Liver (tissue), 9 donors: ENCODE measurements around the gene PSMG2. TPM values are rescaled to one million over a fixed set of nuclear protein-coding genes. Genes with fewer than 3 reads are reported as not detected.
A peak's percentile ranks its signal among the peaks of the same experiment; 100 is the strongest.

ENCODE experiments used
- DNase-seq: peaks from one replicate; pipeline ENCODE4 v3.0.0-alpha.2; 2017; ENCODE audit warnings: low spot score
- H3K27ac ChIP-seq, 2 donors: one replicate each; pipeline ENCODE4 v1.7.0; 2013; ENCODE audit warnings: inconsistent platforms in 2 of 2, low read length in 2 of 2, control low read depth in 1 of 2, low read depth in 1 of 2, mild to moderate bottlenecking in 1 of 2
- H3K27me3 ChIP-seq, 4 donors: one replicate each; pipeline versions ENCODE4 v1.6.1 to v1.7.0; 2013; ENCODE audit warnings: low read length in 3 of 4, inconsistent platforms in 1 of 4, mild to moderate bottlenecking in 1 of 4, moderate library complexity in 1 of 4; ENCODE audit not compliant: control insufficient read depth in 4 of 4, insufficient read depth in 4 of 4
- H3K36me3 ChIP-seq, 4 donors: one replicate each; pipeline versions ENCODE4 v1.6.1 to v1.7.0; 2013; ENCODE audit warnings: low read length in 3 of 4, mild to moderate bottlenecking in 3 of 4, low read depth in 1 of 4, moderate library complexity in 1 of 4; ENCODE audit not compliant: control insufficient read depth in 4 of 4, insufficient read depth in 3 of 4
- H3K4me1 ChIP-seq, 4 donors: one replicate each; pipeline versions ENCODE4 v1.6.1 to v1.7.0; 2013; ENCODE audit warnings: low read length in 3 of 4, mild to moderate bottlenecking in 3 of 4, moderate library complexity in 1 of 4; ENCODE audit not compliant: control insufficient read depth in 4 of 4, insufficient read depth in 4 of 4
- H3K4me3 ChIP-seq, 3 donors: one replicate each; pipeline versions ENCODE4 v1.6.1 to v1.7.0; 2013; ENCODE audit warnings: low read length in 3 of 3, control low read depth in 1 of 3, low read depth in 1 of 3, mild to moderate bottlenecking in 1 of 3
- H3K9ac ChIP-seq, 2 donors: one replicate each; pipeline ENCODE4 v1.7.0; 2013; ENCODE audit warnings: low read length in 2 of 2, mild to moderate bottlenecking in 2 of 2, moderate library complexity in 2 of 2, control low read depth in 1 of 2, low read depth in 1 of 2
- H3K9me3 ChIP-seq, 4 donors: one replicate each; pipeline versions ENCODE4 v1.6.1 to v1.7.0; 2013; ENCODE audit warnings: low read length in 3 of 4; ENCODE audit not compliant: control insufficient read depth in 4 of 4
- ATF3 ChIP-seq: IDR thresholded peaks from 2 replicates; pipeline ENCODE4 v1.6.1; 2016; ENCODE audit warnings: antibody characterized with exemption
- CTCF ChIP-seq: fragments of 150-350 bp; IDR thresholded peaks from 2 replicates; pipeline ENCODE4 v1.5.1; 2017; ENCODE audit warnings: improper control_type of control experiment, low read depth, low read length; ENCODE audit not compliant: missing input control
- EGR1 ChIP-seq, 2 donors: IDR thresholded peaks; 2 replicates each; pipeline ENCODE4 v1.6.1; 2016 to 2018; ENCODE audit warnings: antibody characterized with exemption in 2 of 2, low read depth in 2 of 2
- FOXA1 ChIP-seq: IDR thresholded peaks from 2 replicates; pipeline ENCODE4 v1.6.1; 2016; ENCODE audit warnings: antibody characterized with exemption
- FOXA2 ChIP-seq: IDR thresholded peaks from 2 replicates; pipeline ENCODE4 v1.6.1; 2016; ENCODE audit warnings: antibody characterized with exemption
- GABPA ChIP-seq, 2 donors: IDR thresholded peaks in 1 of 2; conservative IDR thresholded peaks in 1 of 2; 2 replicates each; pipeline ENCODE4 v1.6.1; 2016; ENCODE audit warnings: antibody characterized with exemption in 2 of 2, mild to moderate bottlenecking in 1 of 2, moderate library complexity in 1 of 2
- HNF4A ChIP-seq, 2 donors: conservative IDR thresholded peaks; 2 replicates each; pipeline ENCODE4 v1.6.1; 2016; ENCODE audit warnings: antibody characterized with exemption in 2 of 2, mild to moderate bottlenecking in 2 of 2
- HNF4G ChIP-seq: IDR thresholded peaks from 2 replicates; pipeline ENCODE4 v1.6.1; 2016; ENCODE audit warnings: antibody characterized with exemption
- JUND ChIP-seq, 2 donors: IDR thresholded peaks; 2 replicates each; pipeline ENCODE4 v1.6.1; 2016; ENCODE audit warnings: antibody characterized with exemption in 2 of 2
- MAX ChIP-seq: IDR thresholded peaks from 2 replicates; pipeline ENCODE4 v1.6.1; 2016; ENCODE audit warnings: antibody characterized with exemption
- NR2F2 ChIP-seq: IDR thresholded peaks from 2 replicates; pipeline ENCODE4 v1.6.1; 2016; ENCODE audit warnings: antibody characterized with exemption
- RAD21 ChIP-seq, 2 donors: IDR thresholded peaks; 2 replicates each; pipeline ENCODE4 v1.6.1; 2016; ENCODE audit warnings: antibody characterized with exemption in 2 of 2, mild to moderate bottlenecking in 2 of 2
- REST ChIP-seq: IDR thresholded peaks from 2 replicates; pipeline ENCODE4 v1.6.1; 2016; ENCODE audit warnings: antibody characterized with exemption, mild to moderate bottlenecking
- RXRA ChIP-seq, 2 donors: IDR thresholded peaks; 2 replicates each; pipeline ENCODE4 v1.6.1; 2017 to 2018; ENCODE audit warnings: antibody characterized with exemption in 2 of 2, mild to moderate bottlenecking in 1 of 2
- TAF1 ChIP-seq: conservative IDR thresholded peaks from 2 replicates; pipeline ENCODE4 v1.6.1; 2016; ENCODE audit warnings: antibody characterized with exemption, mild to moderate bottlenecking
- YY1 ChIP-seq: IDR thresholded peaks from 2 replicates; pipeline ENCODE4 v1.6.1; 2016; ENCODE audit warnings: antibody characterized with exemption, mild to moderate bottlenecking
- ZBTB33 ChIP-seq: IDR thresholded peaks from 2 replicates; pipeline ENCODE4 v1.6.1; 2016; ENCODE audit warnings: antibody characterized with exemption
- WGBS: extraction: QIAGEN DNeasy Blood & Tissue Kit; methylation state at CpG from one replicate; pipeline ENCODE4 v1.1.7; 2013; 5-methylcytosine and 5-hydroxymethylcytosine counted together
- polyA plus RNA-seq, 2 donors: library from polyadenylated mRNA; stranded (reverse) in 1 of 2; unstranded in 1 of 2; fragments of 200-250 nt in 1 of 2; fragments of >200 nt in 1 of 2; fragmentation: Nextera tagmentation in 1 of 2; extraction: Ambion mirVana in 1 of 2; gene quantifications; one replicate each; pipeline versions ENCODE4 v1.2.1 to v1.2.3, GENCODE V29; 2013 to 2015
- total RNA-seq, 2 donors: library from RNA; depleted of rRNA; stranded (reverse); fragments of >200 nt; gene quantifications; one replicate each; pipeline ENCODE4 v1.2.3, GENCODE V29; 2014
- donor health status: healthy.
- donor health status: healthy.
- donor health status: healthy.
- donor health status: healthy.
- donor health status: healthy.

The PSMG2 gene
- total and polyA plus RNA-seq, 4 donors = 24.2 to 48.0 (median 36.6) TPM

GRCh38 chr18:12703096-12703567 is 290 bp downstream of the PSMG2 start:
- no peak for DNase-seq
- Histone ChIP-seq H3K4me3 (peak overlapping the region; percentile 90 to 98 (median 90)), H3K36me3 (peaks cover 5 to 20% (median 13%) of the 10 kb centered on the region in 4 donors), H3K27ac (peak overlapping the region; percentile 89 to 94), H3K9me3 (no peaks in the 10 kb centered on the region), H3K27me3 (no peaks in the 10 kb centered on the region), H3K4me1 (peaks cover 11 to 35% (median 18%) of the 10 kb centered on the region in 4 donors), H3K9ac (peak overlapping the region; percentile 89 to 94)
- TF ChIP-seq HNF4G = no peak
- TF ChIP-seq GABPA (IDR thresholded peaks at IDR 0.05 in 1 of 2, conservative IDR thresholded peaks at IDR 0.05 in 1 of 2) = peak in 1 of 2 donors; percentile 10
- under 1% methylated on average over 28 of the region's 28 CpGs for WGBS

- peak overlapping the region; percentile 90 to 98 (median 90) for H3K4me3 ChIP-seq
- H3K9me3 ChIP-seq = no peaks in the 10 kb centered on the region
- H3K9ac ChIP-seq = peak overlapping the region; percentile 89 to 94
- H3K4me1 ChIP-seq = peaks cover 11 to 35% (median 18%) of the 10 kb centered on the region in 4 donors
- WGBS = under 1% methylated on average over 2 of the region's 2 CpGs
- no peak for DNase-seq
- H3K36me3 ChIP-seq = peaks cover 5 to 20% (median 13%) of the 10 kb centered on the region in 4 donors
- no peak overlapping the region for H3K27ac ChIP-seq
- no peak for TF ChIP-seq ZBTB33
- no peak for TF ChIP-seq YY1
- TF ChIP-seq GABPA (IDR thresholded peaks at IDR 0.05 in 1 of 2, conservative IDR thresholded peaks at IDR 0.05 in 1 of 2) = no peak
- no peak for TF ChIP-seq REST
- no peak for TF ChIP-seq HNF4A (conservative IDR thresholded peaks at IDR 0.05)
- no peak for TF ChIP-seq HNF4G
- TF ChIP-seq NR2F2 = no peak
- TF ChIP-seq EGR1 (IDR thresholded peaks at IDR 0.05; ENCODE audit: low read depth in 2 of 2) = no peak
- no peak for TF ChIP-seq RAD21 (IDR thresholded peaks at IDR 0.05)
- no peak for TF ChIP-seq FOXA2
- TF ChIP-seq TAF1 = no peak
- TF ChIP-seq MAX = no peak
- TF ChIP-seq FOXA1 = no peak
- TF ChIP-seq RXRA (IDR thresholded peaks at IDR 0.05) = no peak
- no peak for TF ChIP-seq JUND (IDR thresholded peaks at IDR 0.05)
- TF ChIP-seq CTCF = no peak
- no peak for TF ChIP-seq ATF3
- H3K27me3 ChIP-seq = no peaks in the 10 kb centered on the region
Observed at GRCh38 chr18:12703664-12704063, 822 bp downstream of the PSMG2 start.
